Suprapubic skin (tissue), 3 donors: ENCODE data around the gene MEIOSIN.

Experiments
- POLR2AphosphoS5 ChIP-seq, 3 donors: sonication (generic); formaldehyde crosslinking; IDR thresholded peaks; one replicate each; pipeline ENCODE4 v1.6.1; 2017; ENCODE audit warnings: antibody characterized with exemption in 3 of 3
- TF ChIP-seq, protein P1 (sequence below), 2 donors: fragments of 200-600 bp in 1 of 2; fragments of 450-650 bp in 1 of 2; sonication (generic) in 1 of 2; IDR thresholded peaks; one replicate each; pipeline ENCODE4 v1.5.1; 2016 to 2019; ENCODE audit warnings: antibody characterized with exemption in 2 of 2, mild to moderate bottlenecking in 1 of 2, moderate library complexity in 1 of 2

DNA sequence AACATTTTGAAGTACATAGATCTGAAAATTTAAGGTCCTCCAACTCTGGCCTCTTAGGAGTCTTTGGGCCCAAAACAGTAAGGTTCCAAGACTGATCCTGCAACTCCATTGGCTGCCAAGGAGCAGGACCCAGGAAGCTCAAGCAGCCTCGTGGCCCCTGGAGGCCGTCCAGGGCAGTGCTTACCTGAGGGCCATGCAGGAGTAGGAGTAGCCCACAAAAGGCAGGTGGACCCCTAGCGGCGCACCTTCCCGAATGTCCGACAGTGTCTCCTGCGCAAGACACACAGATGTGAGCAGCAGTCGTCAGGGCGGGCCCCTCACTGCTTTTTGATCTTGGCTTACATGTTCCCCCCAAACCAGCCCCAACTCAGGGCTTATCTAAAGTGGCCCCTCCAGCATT lies 41.5 kb downstream of the MEIOSIN start:
- TF ChIP-seq POLR2AphosphoS5 (IDR thresholded peaks at IDR 0.05): no peak
- TF ChIP-seq, protein P1, sequence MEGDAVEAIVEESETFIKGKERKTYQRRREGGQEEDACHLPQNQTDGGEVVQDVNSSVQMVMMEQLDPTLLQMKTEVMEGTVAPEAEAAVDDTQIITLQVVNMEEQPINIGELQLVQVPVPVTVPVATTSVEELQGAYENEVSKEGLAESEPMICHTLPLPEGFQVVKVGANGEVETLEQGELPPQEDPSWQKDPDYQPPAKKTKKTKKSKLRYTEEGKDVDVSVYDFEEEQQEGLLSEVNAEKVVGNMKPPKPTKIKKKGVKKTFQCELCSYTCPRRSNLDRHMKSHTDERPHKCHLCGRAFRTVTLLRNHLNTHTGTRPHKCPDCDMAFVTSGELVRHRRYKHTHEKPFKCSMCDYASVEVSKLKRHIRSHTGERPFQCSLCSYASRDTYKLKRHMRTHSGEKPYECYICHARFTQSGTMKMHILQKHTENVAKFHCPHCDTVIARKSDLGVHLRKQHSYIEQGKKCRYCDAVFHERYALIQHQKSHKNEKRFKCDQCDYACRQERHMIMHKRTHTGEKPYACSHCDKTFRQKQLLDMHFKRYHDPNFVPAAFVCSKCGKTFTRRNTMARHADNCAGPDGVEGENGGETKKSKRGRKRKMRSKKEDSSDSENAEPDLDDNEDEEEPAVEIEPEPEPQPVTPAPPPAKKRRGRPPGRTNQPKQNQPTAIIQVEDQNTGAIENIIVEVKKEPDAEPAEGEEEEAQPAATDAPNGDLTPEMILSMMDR (IDR thresholded peaks at IDR 0.05): no peak
